Suprapubic skin (tissue), 4 donors: ENCODE data around the gene FEM1A.

Experiments used
- CTCF ChIP-seq, 2 donors: fragments of 200-600 bp in 1 of 2; fragments of 450-650 bp in 1 of 2; sonication (generic) in 1 of 2; IDR thresholded peaks; one replicate each; pipeline ENCODE4 v1.5.1; 2016 to 2019; ENCODE audit warnings: antibody characterized with exemption in 2 of 2, mild to moderate bottlenecking in 1 of 2, moderate library complexity in 1 of 2
- EP300 ChIP-seq: sonication (generic); formaldehyde crosslinking; IDR thresholded peaks from one replicate; pipeline ENCODE4 v1.6.1; 2017; ENCODE audit warnings: antibody characterized with exemption
- POLR2A ChIP-seq, 2 donors: fragments of 450-650 bp; IDR thresholded peaks; one replicate each; pipeline ENCODE4 v1.6.1; 2017; ENCODE audit warnings: antibody characterized with exemption in 2 of 2, mild to moderate bottlenecking in 2 of 2, moderate library complexity in 2 of 2
- POLR2AphosphoS5 ChIP-seq, 3 donors: sonication (generic); formaldehyde crosslinking; IDR thresholded peaks; one replicate each; pipeline ENCODE4 v1.6.1; 2017; ENCODE audit warnings: antibody characterized with exemption in 3 of 3

GRCh38 chr19:4814625-4815425 is 23.3 kb downstream of the FEM1A start:
- no peak for TF ChIP-seq CTCF (IDR thresholded peaks at IDR 0.05)
- TF ChIP-seq EP300: no peak
- TF ChIP-seq POLR2A (IDR thresholded peaks at IDR 0.05): no peak
- no peak for TF ChIP-seq POLR2AphosphoS5 (IDR thresholded peaks at IDR 0.05)
